RWPE2 (cell line): ENCODE measurements around the gene CTDP1.

ENCODE experiments used
- ATAC-seq: fragments of 200-7000 bp; cut with Tn5 transposase; 3 replicates; pipeline ENCODE4 v1.9.1; 2021; ENCODE audit warnings: low read depth
- DNase-seq: peaks from one replicate; pipeline ENCODE4 v3.0.0-alpha.2; 2020; ENCODE audit warnings: low spot score
- H3K27ac ChIP-seq: fragments of 450-650 bp; 2 replicates; pipeline ENCODE4 v1.5.1; 2017; ENCODE audit warnings: mild to moderate bottlenecking; ENCODE audit not compliant: poor library complexity, severe bottlenecking
- H3K27me3 ChIP-seq: fragments of 250-450 bp; sonication (Bioruptor Pico); 2 replicates; pipeline ENCODE4 v1.5.1; 2021; ENCODE audit warnings: mild to moderate bottlenecking, moderate library complexity; ENCODE audit not compliant: insufficient read depth, poor library complexity, severe bottlenecking
- H3K36me3 ChIP-seq: fragments of 250-450 bp; sonication (Bioruptor Pico); 2 replicates; pipeline ENCODE4 v1.5.1; 2020; ENCODE audit warnings: low read depth, mild to moderate bottlenecking, moderate library complexity
- H3K4me1 ChIP-seq: fragments of 250-450 bp; sonication (Bioruptor Pico); 2 replicates; pipeline ENCODE4 v1.5.1; 2021; ENCODE audit warnings: mild to moderate bottlenecking, moderate library complexity; ENCODE audit not compliant: insufficient read depth, poor library complexity, severe bottlenecking
- H3K4me3 ChIP-seq: fragments of 250-450 bp; sonication (Bioruptor Pico); 2 replicates; pipeline ENCODE4 v1.5.1; 2021; ENCODE audit warnings: mild to moderate bottlenecking, moderate library complexity; ENCODE audit not compliant: severe bottlenecking
- H3K9me3 ChIP-seq: fragments of 250-450 bp; sonication (Bioruptor Pico); 2 replicates; pipeline ENCODE4 v1.5.1; 2021; ENCODE audit warnings: mild to moderate bottlenecking, moderate library complexity; ENCODE audit not compliant: severe bottlenecking
- CTCF ChIP-seq: fragments of 450-650 bp; IDR thresholded peaks from one replicate; pipeline ENCODE4 v1.5.1; 2017; ENCODE audit warnings: mild to moderate bottlenecking, moderate library complexity; ENCODE audit not compliant: poor library complexity, severe bottlenecking

The CTDP1 gene

GRCh38 chr18:79679552-79680099, at the start of gene CTDP1:
Gene CTDP1 (plus strand): TSS chr18:79679803. CDS start chr18:79679948, 145 bp downstream.
- H3K4me3 ChIP-seq = peak within 1 kb of the TSS; percentile 84
- H3K4me1 ChIP-seq = no peaks in the 10 kb centered on the region
- DNase-seq = peak; percentile 90
- peaks cover 14% of the 10 kb centered on the region for H3K36me3 ChIP-seq
- H3K9me3 ChIP-seq = no peaks in the 10 kb centered on the region
- peak; percentile 54 for ATAC-seq
- no peaks in the 10 kb centered on the region for H3K27me3 ChIP-seq
- H3K27ac ChIP-seq = peak within 1 kb of the TSS; percentile 73
- no peak for TF ChIP-seq CTCF

- H3K9me3 ChIP-seq = no peaks in the 10 kb centered on the region
- H3K27me3 ChIP-seq = no peaks in the 10 kb centered on the region
- DNase-seq = no peak
- H3K36me3 ChIP-seq = no peaks in the 10 kb centered on the region
- no peak for ATAC-seq
- H3K4me1 ChIP-seq = no peaks in the 10 kb centered on the region
- H3K27ac ChIP-seq = no peak overlapping the region
- TF ChIP-seq CTCF = no peak
- H3K4me3 ChIP-seq = no peak overlapping the region
These were observed 49.1 kb upstream of the CTDP1 start for GRCh38 chr18:79630281-79631095.

GRCh38 chr18:79631096-79631507, 48.5 kb upstream of the CTDP1 start:
- Histone ChIP-seq H3K9me3 (no peaks in the 10 kb centered on the region), H3K4me1 (no peaks in the 10 kb centered on the region), H3K4me3 (no peak overlapping the region), H3K36me3 (no peaks in the 10 kb centered on the region), H3K27ac (no peak overlapping the region), H3K27me3 (no peaks in the 10 kb centered on the region)
- TF ChIP-seq CTCF = no peak
- DNase-seq = no peak
- ATAC-seq = no peak

DNA sequence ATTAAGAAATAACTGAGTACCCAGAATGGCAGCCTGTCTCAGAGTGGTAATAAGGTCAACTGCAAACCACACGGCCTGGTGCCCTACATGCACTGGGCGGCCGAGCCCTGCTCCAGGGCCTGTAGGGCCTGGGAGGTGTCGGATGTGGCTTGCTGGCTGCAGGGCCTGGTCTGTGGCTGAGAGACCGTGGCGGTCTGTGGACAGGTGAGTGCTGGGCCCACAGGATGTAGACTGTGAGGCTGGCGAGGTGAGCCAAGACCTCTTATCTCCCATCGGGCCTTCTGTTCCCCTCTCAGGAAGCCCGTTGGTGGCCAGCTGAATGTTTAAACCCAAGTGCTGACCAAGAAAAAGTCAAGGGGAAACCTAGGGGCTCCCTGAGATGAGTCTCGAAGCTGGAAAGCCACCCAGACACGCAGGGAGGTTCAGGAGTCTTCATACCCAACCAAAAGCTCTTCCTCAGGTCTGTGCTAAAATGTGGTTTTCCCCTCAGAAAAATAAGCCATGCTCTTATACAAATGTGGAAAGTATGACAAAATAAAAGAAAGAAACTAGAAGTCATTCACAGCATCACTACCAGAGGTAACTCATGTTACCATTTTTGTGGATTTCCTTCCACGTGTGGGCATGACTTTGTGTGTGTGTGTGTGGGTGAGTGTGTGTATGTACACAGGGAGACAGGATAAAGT, 47.7 kb upstream of the CTDP1 start:
- peaks cover 2% of the 10 kb centered on the region for H3K27me3 ChIP-seq

More for the DNA sequence above, 47.7 kb upstream of the CTDP1 start:
- no peak for TF ChIP-seq CTCF
- no peak for ATAC-seq
- no peak for DNase-seq
- H3K36me3 ChIP-seq = no peaks in the 10 kb centered on the region
- H3K4me3 ChIP-seq = no peak overlapping the region
- H3K4me1 ChIP-seq = no peaks in the 10 kb centered on the region
- H3K27ac ChIP-seq = no peak overlapping the region
- peaks cover 2% of the 10 kb centered on the region for H3K9me3 ChIP-seq
